Lower leg skin (tissue), 4 donors: ENCODE results near the gene IL27RA. TPM values are rescaled to one million over a fixed set of nuclear protein-coding genes. Genes with fewer than 3 reads are reported as not detected.
"Not testable (repeated sequence)": the region's sequence is repeated elsewhere in the genome, so short reads cannot be mapped to it uniquely, and the experiment has no call there.

Source experiments
- DNase-seq, 2 donors: peaks; one replicate each; pipeline ENCODE4 v3.0.0-alpha.2; 2019; ENCODE audit warnings: low spot score in 2 of 2
- H3K4me3 ChIP-seq: fragments of 200-600 bp; sonication (generic); 2 replicates; pipeline ENCODE4 v1.5.1; 2017; ENCODE audit warnings: mild to moderate bottlenecking, low read depth; ENCODE audit not compliant: poor library complexity, severe bottlenecking
- CTCF ChIP-seq, 3 donors: fragments of 450-650 bp; IDR thresholded peaks; one replicate each; pipeline ENCODE4 v1.5.1; 2016; ENCODE audit warnings: antibody characterized with exemption in 3 of 3, mild to moderate bottlenecking in 3 of 3, moderate library complexity in 2 of 3
- POLR2A ChIP-seq, 2 donors: fragments of 450-650 bp; IDR thresholded peaks; one replicate each; pipeline ENCODE4 v1.6.1; 2016 to 2017; ENCODE audit warnings: antibody characterized with exemption in 2 of 2, mild to moderate bottlenecking in 1 of 2, moderate library complexity in 1 of 2
- WGBS, 2 donors: methylation state at CpG; one replicate each; pipeline ENCODE4 v1.1.5; 2018; 5-methylcytosine and 5-hydroxymethylcytosine counted together
- intact Hi-C: fragments of 100-400 bp; cut with DNase I; formaldehyde crosslinking; loops from one replicate; pipeline ENCODE4 v1.15.0; 2023; ENCODE audit warnings: low total_unique reads
- total RNA-seq, 4 donors: library from RNA; depleted of rRNA; stranded (reverse); fragments of >200 nt; gene quantifications; one replicate each; pipeline ENCODE4 v1.1.0, GENCODE V29; 2016

The IL27RA gene
- total RNA-seq, 4 donors from 2014 or later, result 0.27 to 2.7 (median 2.0) TPM

GRCh38 chr19:14006766-14007562, 24.6 kb upstream of the IL27RA start:
- peak overlapping the region; percentile 41 for H3K4me3 ChIP-seq
- 6 to 15% methylated on average over 17 to 44 of the region's 56 CpGs for WGBS, 2 donors
- TF ChIP-seq POLR2A (IDR thresholded peaks at IDR 0.05), result no peak
- no peak for TF ChIP-seq CTCF (IDR thresholded peaks at IDR 0.05)
- peak in 1 of 2 donors; percentile 97 for DNase-seq
- intact Hi-C loops, result no loop called here

GRCh38 chr19:14012378-14012915, 19.1 kb upstream of the IL27RA start:
- no peak overlapping the region for H3K4me3 ChIP-seq
- WGBS, 2 donors, result 78 to 79% methylated on average over 2 of the region's 2 CpGs
- no peak for TF ChIP-seq POLR2A (IDR thresholded peaks at IDR 0.05)
- TF ChIP-seq CTCF (IDR thresholded peaks at IDR 0.05), result no peak
- intact Hi-C loops, result no loop called here
- no peak for DNase-seq

GRCh38 chr19:14015524-14016035, 16.0 kb upstream of the IL27RA start:
- intact Hi-C loops, result no loop called here
- WGBS, 2 donors, result 63 to 72% methylated on average over 8 of the region's 8 CpGs
- TF ChIP-seq CTCF (IDR thresholded peaks at IDR 0.05), result no peak
- no peak for TF ChIP-seq POLR2A (IDR thresholded peaks at IDR 0.05)

GRCh38 chr19:14019100-14019499, 12.5 kb upstream of the IL27RA start:
- TF ChIP-seq POLR2A (IDR thresholded peaks at IDR 0.05) (no peak), CTCF (IDR thresholded peaks at IDR 0.05) (no peak)

More at GRCh38 chr19:14015524-14016035, 16.0 kb upstream of the IL27RA start:
- no peak overlapping the region for H3K4me3 ChIP-seq
- DNase-seq, result no peak

GRCh38 chr19:14019739-14020138, 11.8 kb upstream of the IL27RA start:
- DNase-seq, intact Hi-C loops, H3K4me3 ChIP-seq: not testable (repeated sequence)
- WGBS, 2 donors, result 79 to 92% methylated on average over 3 of the region's 3 CpGs

More at GRCh38 chr19:14019100-14019499, 12.5 kb upstream of the IL27RA start:
- intact Hi-C loops, result no loop called here
- H3K4me3 ChIP-seq, result no peak overlapping the region
- WGBS, 2 donors, result 78 to 91% methylated on average over 6 of the region's 6 CpGs
- DNase-seq, result no peak

- intact Hi-C loops, result no loop called here
- DNase-seq, result no peak
- TF ChIP-seq POLR2A (IDR thresholded peaks at IDR 0.05) (no peak), CTCF (IDR thresholded peaks at IDR 0.05) (no peak)
- no peak overlapping the region for H3K4me3 ChIP-seq
- 59 to 61% methylated on average over 5 of the region's 5 CpGs for WGBS, 2 donors
Measured at GRCh38 chr19:14021474-14021873, 10.1 kb upstream of the IL27RA start.
